ENCODE measurements around the gene CHMP1A.

The CHMP1A gene

DNA sequence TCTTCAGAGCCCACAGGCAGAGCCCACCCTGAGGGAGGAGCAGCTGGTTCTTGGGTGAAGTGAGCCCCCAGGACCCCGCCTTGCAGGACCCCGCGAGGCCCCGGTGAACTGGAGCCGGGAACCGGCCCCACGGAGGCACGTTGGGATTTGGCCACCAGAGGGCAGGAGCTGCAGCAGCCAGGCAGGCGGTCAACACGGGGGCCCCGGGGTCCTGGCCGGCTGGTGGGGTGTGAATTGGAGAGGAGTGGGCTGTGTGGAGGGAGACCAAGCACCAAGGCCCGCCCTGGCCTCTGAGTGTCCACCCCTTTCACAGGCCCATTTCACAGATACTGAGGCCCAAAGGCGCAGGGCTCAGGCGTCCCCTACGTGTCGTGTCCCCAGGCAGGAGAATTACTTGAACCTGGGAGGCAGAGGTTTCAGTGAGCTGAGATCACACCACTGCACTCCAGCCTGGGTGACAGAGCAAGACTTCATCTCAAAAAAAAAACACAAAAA, 41.9 kb downstream of the CHMP1A start:
- peaks cover 12% of the 10 kb centered on the region for H3K4me1 Mint-ChIP-seq (ENCODE audit: low read depth)
- no peaks in the 10 kb centered on the region for H3K36me3 Mint-ChIP-seq (ENCODE audit: low read depth)
- no peak overlapping the region for H3K4me3 Mint-ChIP-seq
- no peaks in the 10 kb centered on the region for H3K9me3 Mint-ChIP-seq
- H3K27ac Mint-ChIP-seq = no peak overlapping the region
- DNase-seq = peak; percentile 72
- no peaks in the 10 kb centered on the region for H3K27me3 Mint-ChIP-seq

DNA sequence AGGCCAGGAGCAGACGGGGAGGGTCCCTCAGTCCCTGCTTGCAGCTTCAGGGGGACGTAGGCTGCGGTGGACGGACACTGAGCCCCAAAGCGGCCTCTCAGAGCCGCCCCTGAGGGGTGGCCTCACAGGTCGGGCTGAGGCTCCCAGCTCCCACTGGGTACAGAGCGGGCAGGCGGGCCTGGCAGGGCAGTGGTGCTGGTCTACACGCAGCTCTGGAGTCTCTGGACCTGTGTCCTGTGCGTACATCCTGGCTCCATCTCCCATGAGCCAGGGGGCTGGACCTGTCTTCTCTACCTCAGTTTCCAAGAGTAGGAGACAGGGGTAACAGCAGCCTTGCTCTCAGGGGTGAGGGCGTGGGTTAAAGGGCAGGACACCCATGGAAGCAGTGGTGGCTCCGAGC, 42.3 kb downstream of the CHMP1A start:
- peaks cover 12% of the 10 kb centered on the region for H3K4me1 Mint-ChIP-seq (ENCODE audit: low read depth)
- no peak overlapping the region for H3K4me3 Mint-ChIP-seq
- no peaks in the 10 kb centered on the region for H3K27me3 Mint-ChIP-seq
- H3K36me3 Mint-ChIP-seq (ENCODE audit: low read depth) = no peaks in the 10 kb centered on the region
- no peak for DNase-seq
- H3K9me3 Mint-ChIP-seq = no peaks in the 10 kb centered on the region
- no peak overlapping the region for H3K27ac Mint-ChIP-seq

- Mint-ChIP-seq H3K9me3 (no peaks in the 10 kb centered on the region), H3K4me3 (no peak overlapping the region), H3K27ac (no peak overlapping the region), H3K4me1 (ENCODE audit: low read depth) (peaks cover 12% of the 10 kb centered on the region), H3K36me3 (ENCODE audit: low read depth) (no peaks in the 10 kb centered on the region), H3K27me3 (no peaks in the 10 kb centered on the region)
- DNase-seq = no peak
These were observed 43.5 kb downstream of the CHMP1A start for GRCh38 chr16:89613954-89614459.

GRCh38 chr16:89613231-89613953, 44.1 kb downstream of the CHMP1A start, which contains the start of gene DPEP1:
Gene DPEP1, plus strand, starts transcription at chr16:89613642. Its CDS starts 16,769 bp downstream, at chr16:89630411.
- H3K9me3 Mint-ChIP-seq = no peaks in the 10 kb centered on the region
- H3K4me1 Mint-ChIP-seq (ENCODE audit: low read depth) = peaks cover 12% of the 10 kb centered on the region
- no peaks in the 10 kb centered on the region for H3K27me3 Mint-ChIP-seq
- no peaks in the 10 kb centered on the region for H3K36me3 Mint-ChIP-seq (ENCODE audit: low read depth)
- H3K27ac Mint-ChIP-seq = no peak within 1 kb of the TSS
- H3K4me3 Mint-ChIP-seq = no peak within 1 kb of the TSS
- no peak for DNase-seq

GRCh38 chr16:89612415-89613166, 44.9 kb downstream of the CHMP1A start:
- no peaks in the 10 kb centered on the region for H3K9me3 Mint-ChIP-seq
- no peaks in the 10 kb centered on the region for H3K36me3 Mint-ChIP-seq (ENCODE audit: low read depth)
- H3K4me1 Mint-ChIP-seq (ENCODE audit: low read depth) = peaks cover 12% of the 10 kb centered on the region
- no peak overlapping the region for H3K4me3 Mint-ChIP-seq
- DNase-seq = no peak
- no peak overlapping the region for H3K27ac Mint-ChIP-seq
- no peaks in the 10 kb centered on the region for H3K27me3 Mint-ChIP-seq

GRCh38 chr16:89610108-89610453, 47.4 kb downstream of the CHMP1A start:
- no peak for DNase-seq
- Mint-ChIP-seq H3K27me3 (no peaks in the 10 kb centered on the region), H3K27ac (no peak overlapping the region)

GRCh38 chr16:89607937-89608740, 49.4 kb downstream of the CHMP1A start:
- Mint-ChIP-seq H3K4me1 (ENCODE audit: low read depth) (peaks cover under 1% of the 10 kb centered on the region), H3K4me3 (no peak overlapping the region), H3K9me3 (no peaks in the 10 kb centered on the region), H3K36me3 (ENCODE audit: low read depth) (no peaks in the 10 kb centered on the region), H3K27me3 (no peaks in the 10 kb centered on the region), H3K27ac (no peak overlapping the region)
- no peak for DNase-seq

More at GRCh38 chr16:89610108-89610453, 47.4 kb downstream of the CHMP1A start:
- Mint-ChIP-seq H3K4me3 (no peak overlapping the region), H3K9me3 (no peaks in the 10 kb centered on the region), H3K36me3 (ENCODE audit: low read depth) (no peaks in the 10 kb centered on the region), H3K4me1 (ENCODE audit: low read depth) (no peaks in the 10 kb centered on the region)

DNA sequence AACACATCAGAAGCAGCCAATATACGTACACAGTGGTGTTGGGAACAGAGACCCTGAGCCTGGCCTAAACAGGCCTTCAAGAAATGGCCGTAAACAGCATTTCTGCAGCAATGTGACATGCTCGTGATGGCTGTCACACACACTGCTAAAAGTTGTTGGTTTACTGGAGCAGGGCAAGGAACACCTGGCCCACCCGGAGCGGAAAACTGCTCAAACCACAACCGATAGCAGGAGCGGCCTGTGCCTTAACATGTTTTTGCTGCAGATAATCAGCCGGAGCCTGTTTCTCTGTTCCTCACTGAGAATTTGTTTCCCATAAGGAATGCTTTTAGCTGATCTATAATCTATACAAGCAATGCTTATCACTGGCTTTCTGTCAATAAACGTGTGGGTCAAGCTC, 50.1 kb downstream of the CHMP1A start:
- peaks cover 8% of the 10 kb centered on the region for H3K4me1 Mint-ChIP-seq (ENCODE audit: low read depth)
- H3K27me3 Mint-ChIP-seq = no peaks in the 10 kb centered on the region
- no peak overlapping the region for H3K27ac Mint-ChIP-seq
- H3K4me3 Mint-ChIP-seq = no peak overlapping the region
- DNase-seq = no peak
- no peaks in the 10 kb centered on the region for H3K36me3 Mint-ChIP-seq (ENCODE audit: low read depth)
- H3K9me3 Mint-ChIP-seq = no peaks in the 10 kb centered on the region

- Mint-ChIP-seq H3K36me3 (ENCODE audit: low read depth) (no peaks in the 10 kb centered on the region), H3K9me3 (no peaks in the 10 kb centered on the region), H3K4me1 (ENCODE audit: low read depth) (peaks cover 14% of the 10 kb centered on the region), H3K4me3 (no peak overlapping the region), H3K27me3 (no peaks in the 10 kb centered on the region), H3K27ac (no peak overlapping the region)
- no peak for DNase-seq
These were observed 51.5 kb downstream of the CHMP1A start for GRCh38 chr16:89606006-89606405.

GRCh38 chr16:89605186-89605970, 52.1 kb downstream of the CHMP1A start:
- no peak for DNase-seq
- no peaks in the 10 kb centered on the region for H3K9me3 Mint-ChIP-seq
- no peaks in the 10 kb centered on the region for H3K36me3 Mint-ChIP-seq (ENCODE audit: low read depth)
- no peaks in the 10 kb centered on the region for H3K27me3 Mint-ChIP-seq
- no peak overlapping the region for H3K4me3 Mint-ChIP-seq
- H3K27ac Mint-ChIP-seq = no peak overlapping the region
- peaks cover 14% of the 10 kb centered on the region for H3K4me1 Mint-ChIP-seq (ENCODE audit: low read depth)

DNA sequence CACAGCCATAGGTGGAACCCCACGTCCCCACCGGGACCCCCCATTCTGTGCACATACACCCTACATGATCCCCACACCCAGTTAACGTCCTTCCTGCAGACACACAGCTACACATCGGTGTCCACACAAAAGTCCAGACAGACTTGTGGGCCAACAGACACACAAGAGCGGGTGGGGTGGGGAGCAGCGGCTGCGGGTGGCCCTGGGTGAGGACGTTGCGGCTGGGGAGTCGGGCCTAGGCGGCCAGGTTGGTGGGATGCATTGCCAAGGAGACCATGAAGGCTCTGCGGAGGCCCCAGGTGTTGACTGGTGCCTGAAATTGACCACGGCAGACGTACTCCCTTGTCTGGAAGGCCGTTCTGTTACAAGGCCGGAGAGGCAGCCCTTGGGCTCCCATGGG, 52.7 kb downstream of the CHMP1A start:
- no peak overlapping the region for H3K4me3 Mint-ChIP-seq
- H3K4me1 Mint-ChIP-seq (ENCODE audit: low read depth) = peaks cover 14% of the 10 kb centered on the region
- H3K27me3 Mint-ChIP-seq = no peaks in the 10 kb centered on the region
- H3K27ac Mint-ChIP-seq = no peak overlapping the region
- no peaks in the 10 kb centered on the region for H3K9me3 Mint-ChIP-seq
- no peaks in the 10 kb centered on the region for H3K36me3 Mint-ChIP-seq (ENCODE audit: low read depth)
- DNase-seq = no peak

- Mint-ChIP-seq H3K4me3 (no peak overlapping the region), H3K4me1 (ENCODE audit: low read depth) (peaks cover 15% of the 10 kb centered on the region), H3K27ac (peak overlapping the region; percentile 50), H3K9me3 (no peaks in the 10 kb centered on the region), H3K27me3 (no peaks in the 10 kb centered on the region), H3K36me3 (ENCODE audit: low read depth) (no peaks in the 10 kb centered on the region)
- no peak for DNase-seq
These were observed 54.4 kb downstream of the CHMP1A start for GRCh38 chr16:89602952-89603590.

DNA sequence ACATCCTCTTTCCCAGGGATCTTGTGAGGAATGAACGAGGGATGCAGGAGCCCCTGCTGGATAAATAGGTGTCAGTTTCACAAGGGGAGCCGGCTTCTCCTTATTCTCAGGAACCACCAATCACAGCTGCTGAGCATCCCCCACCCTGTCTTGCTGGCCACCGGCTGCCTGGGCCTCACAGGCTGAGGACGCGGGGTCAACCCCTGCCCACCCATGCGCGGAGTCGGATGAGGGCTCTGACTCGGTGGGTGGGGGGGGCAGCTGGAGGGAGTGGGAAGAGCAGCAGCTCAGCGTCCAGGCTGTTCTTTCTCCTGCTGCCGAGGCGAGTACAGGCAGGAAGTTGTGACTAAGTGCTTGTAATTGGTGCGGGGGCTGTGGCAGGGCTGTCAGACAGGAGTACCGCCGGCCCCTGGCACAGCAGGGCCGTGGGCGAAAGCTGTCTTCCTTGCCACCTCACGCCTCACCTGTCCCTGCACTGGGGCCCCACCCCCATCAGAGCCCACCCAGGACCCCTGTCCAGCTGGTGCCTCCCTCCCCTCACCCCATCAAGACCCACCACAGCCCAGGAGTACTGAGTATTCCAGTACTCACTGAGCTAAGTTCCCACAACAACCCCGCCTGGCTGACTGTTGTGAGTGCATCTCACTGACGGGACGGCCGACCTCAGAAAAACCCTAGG, 55.1 kb downstream of the CHMP1A start:
- Mint-ChIP-seq H3K27me3 (no peaks in the 10 kb centered on the region), H3K4me1 (ENCODE audit: low read depth) (peaks cover 15% of the 10 kb centered on the region), H3K9me3 (no peaks in the 10 kb centered on the region), H3K4me3 (peak overlapping the region; percentile 41), H3K27ac (peak overlapping the region; percentile 61), H3K36me3 (ENCODE audit: low read depth) (no peaks in the 10 kb centered on the region)
- peak; percentile 79 for DNase-seq
